ENCODE data around the gene NIPBL. TPM values are rescaled to one million over a fixed set of nuclear protein-coding genes. Genes with fewer than 3 reads are reported as not detected.

The NIPBL gene
- polyA plus RNA-seq, 1 of the 3 experiments (the other 2 are of a cell fraction) = 5.2 TPM

- Histone ChIP-seq H2AFZ (ENCODE audit: low read depth) (no peak overlapping the region), H3K9me3 (no peaks in the 10 kb centered on the region), H3K27ac (ENCODE audit: low read depth in 2 of 2, low read length in 1 of 2) (no peak overlapping the region), H3K4me3 (ENCODE audit: low read depth in 2 of 2, low read length in 1 of 2) (no peak overlapping the region), H3K9ac (no peak overlapping the region), H3K27me3 (ENCODE audit: insufficient read depth) (no peaks in the 10 kb centered on the region), H3K4me1 (ENCODE audit: control insufficient read depth in 1 of 2, insufficient read depth in 2 of 2, low read depth in 1 of 2, low read length in 1 of 2) (no peaks in the 10 kb centered on the region; a peak in 1 of 4 replicates), H4K20me1 (ENCODE audit: insufficient read depth) (no peaks in the 10 kb centered on the region), H3K36me3 (replicated peaks in 1 of 2; ENCODE audit: control insufficient read depth in 1 of 2, insufficient read depth in 2 of 2, low read length in 1 of 2) (peaks cover 33 to 48% of the 10 kb centered on the region in 2 experiments), H3F3A (replicated peaks; ENCODE audit: insufficient read depth) (no peaks in the 10 kb centered on the region), H3K4me2 (no peak overlapping the region), H3K79me2 (ENCODE audit: insufficient read depth) (peaks cover 34% of the 10 kb centered on the region), H3K9me2 (no peaks in the 10 kb centered on the region)
- 88% methylated on average over 2 of the region's 2 CpGs for WGBS (ENCODE audit: low lambda C conversion rate)
- POLR2A ChIA-PET = no interaction called here
- TF ChIP-seq CHD2 (IDR thresholded peaks at IDR 0.05; ENCODE audit: low read length, partially characterized antibody) (no peak), JUND (IDR thresholded peaks at IDR 0.05) (no peak), IRF3 (IDR thresholded peaks at IDR 0.05; ENCODE audit: low read depth, low read length) (no peak), EZH2phosphoT487 (IDR thresholded peaks at IDR 0.05; ENCODE audit: borderline replicate concordance, low read depth) (no peak), USF2 (IDR thresholded peaks at IDR 0.05; ENCODE audit: borderline replicate concordance, low read depth, low read length) (no peak), GATA2 (CRISPR knock-in tag; IDR thresholded peaks at IDR 0.05) (no peak), YY1 (IDR thresholded peaks at IDR 0.05; ENCODE audit: low read depth) (no peak), FOXM1 (IDR thresholded peaks at IDR 0.05; ENCODE audit: low read depth) (no peak), GABPA (IDR thresholded peaks at IDR 0.05; ENCODE audit: low read depth) (no peak), RAD21 (IDR thresholded peaks at IDR 0.05; ENCODE audit: low read length) (no peak), RCOR1 (IDR thresholded peaks at IDR 0.05; ENCODE audit: low read length) (no peak), MEF2A (IDR thresholded peaks at IDR 0.05; ENCODE audit: borderline replicate concordance, low read depth) (no peak), SMC3 (IDR thresholded peaks at IDR 0.05; ENCODE audit: low read depth, low read length) (no peak), ZBTB33 (IDR thresholded peaks at IDR 0.05; ENCODE audit: borderline replicate concordance, low read depth) (no peak), EP300 (IDR thresholded peaks at IDR 0.05; ENCODE audit: borderline replicate concordance in 1 of 2, low read depth in 1 of 2, low read length in 1 of 2) (no peak), MAX (IDR thresholded peaks at IDR 0.05; ENCODE audit: low read depth) (no peak), MXI1 (IDR thresholded peaks at IDR 0.05; ENCODE audit: low read depth, low read length) (no peak)
- TF ChIP-seq, protein P1, sequence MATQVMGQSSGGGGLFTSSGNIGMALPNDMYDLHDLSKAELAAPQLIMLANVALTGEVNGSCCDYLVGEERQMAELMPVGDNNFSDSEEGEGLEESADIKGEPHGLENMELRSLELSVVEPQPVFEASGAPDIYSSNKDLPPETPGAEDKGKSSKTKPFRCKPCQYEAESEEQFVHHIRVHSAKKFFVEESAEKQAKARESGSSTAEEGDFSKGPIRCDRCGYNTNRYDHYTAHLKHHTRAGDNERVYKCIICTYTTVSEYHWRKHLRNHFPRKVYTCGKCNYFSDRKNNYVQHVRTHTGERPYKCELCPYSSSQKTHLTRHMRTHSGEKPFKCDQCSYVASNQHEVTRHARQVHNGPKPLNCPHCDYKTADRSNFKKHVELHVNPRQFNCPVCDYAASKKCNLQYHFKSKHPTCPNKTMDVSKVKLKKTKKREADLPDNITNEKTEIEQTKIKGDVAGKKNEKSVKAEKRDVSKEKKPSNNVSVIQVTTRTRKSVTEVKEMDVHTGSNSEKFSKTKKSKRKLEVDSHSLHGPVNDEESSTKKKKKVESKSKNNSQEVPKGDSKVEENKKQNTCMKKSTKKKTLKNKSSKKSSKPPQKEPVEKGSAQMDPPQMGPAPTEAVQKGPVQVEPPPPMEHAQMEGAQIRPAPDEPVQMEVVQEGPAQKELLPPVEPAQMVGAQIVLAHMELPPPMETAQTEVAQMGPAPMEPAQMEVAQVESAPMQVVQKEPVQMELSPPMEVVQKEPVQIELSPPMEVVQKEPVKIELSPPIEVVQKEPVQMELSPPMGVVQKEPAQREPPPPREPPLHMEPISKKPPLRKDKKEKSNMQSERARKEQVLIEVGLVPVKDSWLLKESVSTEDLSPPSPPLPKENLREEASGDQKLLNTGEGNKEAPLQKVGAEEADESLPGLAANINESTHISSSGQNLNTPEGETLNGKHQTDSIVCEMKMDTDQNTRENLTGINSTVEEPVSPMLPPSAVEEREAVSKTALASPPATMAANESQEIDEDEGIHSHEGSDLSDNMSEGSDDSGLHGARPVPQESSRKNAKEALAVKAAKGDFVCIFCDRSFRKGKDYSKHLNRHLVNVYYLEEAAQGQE (IDR thresholded peaks at IDR 0.05; ENCODE audit: low read depth, low read length) = no peak
- TF ChIP-seq, protein P2, sequence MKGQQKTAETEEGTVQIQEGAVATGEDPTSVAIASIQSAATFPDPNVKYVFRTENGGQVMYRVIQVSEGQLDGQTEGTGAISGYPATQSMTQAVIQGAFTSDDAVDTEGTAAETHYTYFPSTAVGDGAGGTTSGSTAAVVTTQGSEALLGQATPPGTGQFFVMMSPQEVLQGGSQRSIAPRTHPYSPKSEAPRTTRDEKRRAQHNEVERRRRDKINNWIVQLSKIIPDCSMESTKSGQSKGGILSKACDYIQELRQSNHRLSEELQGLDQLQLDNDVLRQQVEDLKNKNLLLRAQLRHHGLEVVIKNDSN (IDR thresholded peaks at IDR 0.05; ENCODE audit: borderline replicate concordance, low read depth) = no peak
- TF ChIP-seq, protein P3, sequence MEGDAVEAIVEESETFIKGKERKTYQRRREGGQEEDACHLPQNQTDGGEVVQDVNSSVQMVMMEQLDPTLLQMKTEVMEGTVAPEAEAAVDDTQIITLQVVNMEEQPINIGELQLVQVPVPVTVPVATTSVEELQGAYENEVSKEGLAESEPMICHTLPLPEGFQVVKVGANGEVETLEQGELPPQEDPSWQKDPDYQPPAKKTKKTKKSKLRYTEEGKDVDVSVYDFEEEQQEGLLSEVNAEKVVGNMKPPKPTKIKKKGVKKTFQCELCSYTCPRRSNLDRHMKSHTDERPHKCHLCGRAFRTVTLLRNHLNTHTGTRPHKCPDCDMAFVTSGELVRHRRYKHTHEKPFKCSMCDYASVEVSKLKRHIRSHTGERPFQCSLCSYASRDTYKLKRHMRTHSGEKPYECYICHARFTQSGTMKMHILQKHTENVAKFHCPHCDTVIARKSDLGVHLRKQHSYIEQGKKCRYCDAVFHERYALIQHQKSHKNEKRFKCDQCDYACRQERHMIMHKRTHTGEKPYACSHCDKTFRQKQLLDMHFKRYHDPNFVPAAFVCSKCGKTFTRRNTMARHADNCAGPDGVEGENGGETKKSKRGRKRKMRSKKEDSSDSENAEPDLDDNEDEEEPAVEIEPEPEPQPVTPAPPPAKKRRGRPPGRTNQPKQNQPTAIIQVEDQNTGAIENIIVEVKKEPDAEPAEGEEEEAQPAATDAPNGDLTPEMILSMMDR (IDR thresholded peaks at IDR 0.05) = no peak
- CTCF ChIA-PET = interaction anchor here (0.7 kb wide), 1 partner anchor 47 kb away, joined by 5 read pairs; no protein-coding TSS in a partner anchor
- no peak for DNase-seq
Measured at GRCh38 chr5:36958612-36959011, 82.0 kb downstream of the NIPBL start.

All from SK-N-SH (cell line).